ENCODE results near the gene SURF2. TPM values are rescaled to one million over a fixed set of nuclear protein-coding genes. Genes with fewer than 3 reads are reported as not detected.
"Not testable (repeated sequence)": the region's sequence is repeated elsewhere in the genome, so short reads cannot be mapped to it uniquely, and the experiment has no call there.

Gene SURF2
- total RNA-seq, 1 experiment from 2014 or later: 47.2 TPM

DNA sequence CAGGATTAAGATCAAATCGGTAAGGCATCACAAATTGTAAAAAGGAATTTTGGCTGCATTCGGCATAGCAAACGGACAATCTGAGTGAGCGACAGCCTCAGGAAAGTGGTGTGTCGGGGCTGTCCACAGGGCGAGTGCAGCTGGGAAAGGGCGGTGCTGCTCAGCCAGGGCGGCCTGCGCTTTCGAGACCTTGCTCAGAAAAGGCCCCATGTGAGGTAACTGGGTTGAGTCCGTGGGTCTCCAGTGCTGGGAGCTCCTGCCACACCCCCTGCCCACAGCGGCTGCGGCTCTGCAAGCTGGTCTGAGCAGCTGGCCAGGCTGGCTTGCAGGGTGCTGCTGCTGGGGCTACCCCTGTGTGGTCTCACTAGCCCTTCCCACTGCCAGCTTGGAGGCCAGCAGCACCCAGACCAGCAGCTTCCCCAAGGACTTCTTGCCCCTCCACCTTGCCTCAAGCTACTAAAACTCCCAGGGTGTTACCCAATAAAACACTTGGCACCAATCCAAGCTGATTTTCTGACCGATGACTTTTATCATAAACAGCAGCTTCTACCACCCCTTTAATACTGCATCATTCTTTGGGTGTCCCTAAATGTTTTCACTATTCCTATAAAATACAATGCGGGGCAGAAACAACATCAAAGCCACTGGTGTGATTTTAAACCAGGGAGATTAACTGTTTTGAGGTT is 6.2 kb downstream of the SURF2 start:
- H3K9me3 ChIP-seq: no peaks in the 10 kb centered on the region
- peaks cover 75% of the 10 kb centered on the region for H3K36me3 ChIP-seq
- H3K27me3 ChIP-seq: no peaks in the 10 kb centered on the region
- DNase-seq: no peak
- H3K4me3 ChIP-seq: no peak overlapping the region

DNA sequence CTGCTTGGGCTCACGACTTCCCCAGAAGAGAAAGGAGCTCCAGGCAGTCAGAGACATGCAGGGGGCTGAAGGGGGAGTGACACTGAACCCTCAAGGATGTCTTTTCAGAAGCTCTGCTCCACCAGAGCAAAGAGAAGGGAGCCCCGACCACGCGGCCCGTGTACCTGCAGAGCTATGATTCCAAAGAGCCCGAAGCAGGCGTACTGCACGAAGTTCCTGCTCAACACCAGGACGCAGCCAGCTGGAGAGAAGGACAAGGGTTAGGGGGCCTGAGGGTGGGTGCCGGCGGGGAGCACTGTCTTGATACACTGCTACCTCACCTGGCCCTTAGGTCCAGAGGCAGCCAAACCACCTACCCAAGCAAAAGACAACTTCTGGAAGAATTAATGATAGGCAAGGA is 10.1 kb downstream of the SURF2 start:
- DNase-seq: no peak
- Histone ChIP-seq H3K36me3 (peaks cover 91% of the 10 kb centered on the region), H3K4me3 (no peak overlapping the region), H3K27me3 (no peaks in the 10 kb centered on the region), H3K9me3 (no peaks in the 10 kb centered on the region)

DNA sequence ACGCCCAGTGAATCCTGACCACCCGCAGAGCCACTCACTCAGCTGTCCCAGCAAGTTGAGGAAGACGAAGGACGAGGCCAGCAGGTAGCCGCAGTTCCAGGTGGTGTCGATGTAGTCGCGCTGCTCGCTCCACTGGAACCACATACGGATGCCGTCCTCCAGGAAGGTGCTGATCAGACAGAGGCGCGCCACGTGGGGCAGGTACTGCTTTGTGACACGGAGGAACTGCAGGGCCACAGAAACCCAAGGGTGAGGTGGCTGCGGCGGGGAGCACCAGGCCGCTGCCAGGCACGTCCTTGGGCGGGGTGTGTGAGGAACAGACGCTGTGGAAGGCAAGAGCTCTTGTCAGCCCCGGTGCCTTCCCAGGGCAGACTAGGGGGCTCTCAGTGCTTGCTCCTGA is 10.9 kb downstream of the SURF2 start:
- peaks cover 91% of the 10 kb centered on the region for H3K36me3 ChIP-seq
- DNase-seq: no peak
- no peaks in the 10 kb centered on the region for H3K9me3 ChIP-seq
- H3K27me3 ChIP-seq: no peaks in the 10 kb centered on the region
- H3K4me3 ChIP-seq: no peak overlapping the region

DNA sequence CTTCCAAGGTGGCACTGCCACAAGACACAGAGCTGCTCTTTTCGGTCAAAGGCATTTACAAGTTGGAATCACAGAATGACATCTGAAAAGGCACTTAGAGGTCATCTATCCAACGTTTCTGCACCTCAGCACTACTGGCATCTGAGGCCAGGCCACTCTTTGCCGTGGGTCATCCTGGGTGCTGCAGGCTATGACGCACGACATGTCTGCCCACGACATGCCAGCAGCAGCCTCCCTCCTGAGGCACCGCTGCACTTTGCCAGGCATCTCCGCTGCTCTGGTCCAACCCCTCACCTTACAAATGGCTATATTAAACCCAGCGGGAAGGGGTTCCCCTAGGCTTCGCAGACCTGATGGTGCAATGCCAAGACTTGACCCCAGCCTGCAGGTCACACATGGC is 11.4 kb downstream of the SURF2 start:
- Histone ChIP-seq H3K9me3 (no peaks in the 10 kb centered on the region), H3K27me3 (no peaks in the 10 kb centered on the region), H3K36me3 (peaks cover 91% of the 10 kb centered on the region), H3K4me3 (no peak overlapping the region)
- no peak for DNase-seq

DNA sequence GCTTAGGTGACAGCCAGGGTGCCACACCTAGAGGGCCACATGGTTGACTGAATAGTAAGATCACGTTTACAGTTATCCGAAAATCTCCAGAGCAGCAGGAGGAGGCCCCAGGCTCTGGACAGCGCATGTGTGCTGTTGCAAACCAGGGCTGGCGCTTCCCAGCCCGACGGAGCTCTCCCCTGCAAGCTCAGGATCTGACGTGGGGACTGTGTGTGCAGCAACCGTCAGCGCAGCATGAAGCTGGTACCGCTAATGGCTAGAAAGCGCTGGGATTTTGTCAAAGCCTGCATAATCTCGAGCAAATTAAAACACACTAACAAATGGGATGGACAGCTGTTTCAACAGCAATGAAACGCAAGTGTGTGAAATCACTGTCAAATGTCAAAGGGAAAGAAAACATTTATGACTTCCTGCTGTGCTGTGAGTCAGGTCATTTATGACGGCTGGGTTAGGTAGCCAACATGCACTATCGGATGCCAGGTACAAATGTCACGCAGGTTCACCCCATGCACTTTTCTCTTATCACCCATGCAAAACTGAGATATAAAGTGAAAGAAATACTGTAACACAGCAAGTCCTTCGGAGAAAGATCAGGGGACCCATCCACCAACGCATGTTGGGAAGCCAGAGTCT is 12.0 kb downstream of the SURF2 start:
- H3K36me3 ChIP-seq: peaks cover 91% of the 10 kb centered on the region
- no peaks in the 10 kb centered on the region for H3K27me3 ChIP-seq
- H3K9me3 ChIP-seq: no peaks in the 10 kb centered on the region
- DNase-seq: no peak
- no peak overlapping the region for H3K4me3 ChIP-seq

DNA sequence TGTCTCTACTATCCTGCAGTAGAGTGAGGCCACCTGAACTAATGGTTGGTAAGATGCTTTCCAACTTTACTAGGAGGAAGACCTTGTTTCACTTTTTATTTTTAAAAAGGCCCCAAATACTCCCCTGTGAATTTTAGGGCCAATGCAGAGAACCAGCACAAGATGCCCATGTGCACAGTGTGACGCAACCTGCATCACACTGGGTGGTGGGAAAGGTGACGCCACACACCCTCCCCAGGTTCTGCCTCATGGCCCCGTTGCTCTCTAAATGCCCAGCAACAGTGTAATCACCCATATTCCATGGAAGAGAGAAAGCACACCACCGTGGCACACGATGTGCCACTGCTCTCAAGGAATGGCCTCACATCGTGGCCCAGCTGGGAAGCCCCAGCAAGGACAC is 13.1 kb downstream of the SURF2 start:
- H3K9me3 ChIP-seq: no peaks in the 10 kb centered on the region
- DNase-seq: no peak
- H3K27me3 ChIP-seq: no peaks in the 10 kb centered on the region
- peaks cover 85% of the 10 kb centered on the region for H3K36me3 ChIP-seq
- no peak overlapping the region for H3K4me3 ChIP-seq

DNA sequence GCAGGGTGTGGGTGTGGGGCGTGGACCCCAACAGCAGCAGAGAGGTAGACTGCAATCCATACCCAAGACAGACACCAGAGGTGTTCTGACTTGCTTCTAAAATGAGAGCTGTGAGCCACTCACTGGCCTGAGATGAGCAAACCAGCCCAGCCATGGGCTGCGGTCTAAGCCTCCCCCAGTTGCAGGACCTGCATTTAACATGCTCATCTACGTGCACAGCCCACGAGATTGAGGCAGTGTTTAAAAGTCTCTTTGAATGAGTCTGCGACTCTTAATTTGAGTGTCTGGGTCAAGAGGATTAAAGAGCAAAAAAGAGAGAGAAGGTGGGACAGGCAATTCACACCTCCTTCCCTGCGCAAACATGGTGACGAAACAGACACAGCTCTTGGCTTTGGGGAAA is 13.6 kb downstream of the SURF2 start:
- H3K9me3 ChIP-seq: no peaks in the 10 kb centered on the region
- no peaks in the 10 kb centered on the region for H3K27me3 ChIP-seq
- H3K4me3 ChIP-seq: no peak overlapping the region
- peaks cover 83% of the 10 kb centered on the region for H3K36me3 ChIP-seq
- no peak for DNase-seq

DNA sequence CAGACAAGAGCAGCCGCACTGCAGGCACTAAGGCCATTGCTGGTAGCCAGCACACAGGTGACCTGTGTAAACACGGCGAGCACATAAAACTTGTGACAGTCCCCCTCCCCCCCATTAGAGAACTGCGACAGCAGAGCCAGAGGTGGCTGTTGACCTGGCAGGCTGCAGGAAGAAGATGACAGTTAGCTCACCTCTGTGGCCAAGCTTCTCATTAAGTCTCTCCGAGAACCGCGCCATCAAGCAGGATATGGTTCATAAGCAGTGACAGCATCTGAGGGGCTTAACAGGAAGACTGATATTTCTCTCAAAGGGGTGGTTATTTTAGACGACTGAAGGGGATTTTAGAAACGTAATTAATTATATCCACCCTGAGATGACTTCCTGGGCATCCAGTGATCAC is 14.3 kb downstream of the SURF2 start:
- DNase-seq: no peak
- H3K36me3 ChIP-seq: peaks cover 75% of the 10 kb centered on the region
- H3K27me3 ChIP-seq: no peaks in the 10 kb centered on the region
- no peaks in the 10 kb centered on the region for H3K9me3 ChIP-seq
- H3K4me3 ChIP-seq: no peak overlapping the region

DNA sequence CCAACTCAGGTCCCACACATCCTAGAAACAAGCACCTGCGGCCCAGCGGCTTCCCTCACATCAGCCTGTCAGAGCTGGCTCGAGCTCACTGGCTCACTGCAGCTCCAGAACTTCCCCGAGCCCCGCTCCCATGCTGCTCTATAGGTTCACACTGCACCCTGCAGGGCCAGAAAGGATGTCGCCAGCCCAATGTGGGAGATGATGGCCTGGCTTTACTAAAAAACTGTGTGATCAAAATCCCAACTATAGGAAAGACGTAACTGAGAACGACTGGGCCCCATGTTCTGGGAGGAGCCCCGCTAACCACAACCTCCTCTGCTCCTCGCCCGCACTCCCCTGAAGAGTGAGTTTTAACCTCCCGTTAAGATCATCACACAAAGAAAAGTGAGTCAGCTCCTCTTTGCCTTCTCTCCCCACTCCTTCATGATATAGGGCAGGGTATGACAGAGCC is 14.9 kb downstream of the SURF2 start:
- DNase-seq: no peak
- Histone ChIP-seq H3K36me3 (peaks cover 69% of the 10 kb centered on the region), H3K27me3 (no peaks in the 10 kb centered on the region), H3K4me3 (no peak overlapping the region), H3K9me3 (no peaks in the 10 kb centered on the region)

DNA sequence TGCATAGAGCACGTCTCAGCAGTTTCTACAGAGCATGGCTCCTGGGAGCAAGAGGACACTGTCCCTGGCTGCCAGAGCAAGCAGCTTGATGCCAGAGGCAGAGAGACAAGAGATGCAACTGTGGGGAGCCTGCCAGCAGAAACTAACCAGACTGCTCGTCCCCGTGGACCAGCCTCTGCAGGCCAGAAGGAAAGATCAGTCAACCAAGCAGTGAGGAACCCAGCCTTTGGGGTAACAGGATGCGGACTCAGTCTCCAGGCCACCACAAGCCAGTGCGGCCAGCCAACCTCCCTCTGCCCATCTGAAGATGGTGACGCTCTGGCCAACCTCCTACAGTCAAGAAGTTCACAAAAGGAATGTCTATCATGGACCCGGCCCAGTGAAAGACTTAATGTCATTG is 15.8 kb downstream of the SURF2 start:
- Histone ChIP-seq H3K27me3 (no peaks in the 10 kb centered on the region), H3K4me3 (no peak overlapping the region), H3K9me3 (no peaks in the 10 kb centered on the region), H3K36me3 (peaks cover 61% of the 10 kb centered on the region)
- DNase-seq: no peak

DNA sequence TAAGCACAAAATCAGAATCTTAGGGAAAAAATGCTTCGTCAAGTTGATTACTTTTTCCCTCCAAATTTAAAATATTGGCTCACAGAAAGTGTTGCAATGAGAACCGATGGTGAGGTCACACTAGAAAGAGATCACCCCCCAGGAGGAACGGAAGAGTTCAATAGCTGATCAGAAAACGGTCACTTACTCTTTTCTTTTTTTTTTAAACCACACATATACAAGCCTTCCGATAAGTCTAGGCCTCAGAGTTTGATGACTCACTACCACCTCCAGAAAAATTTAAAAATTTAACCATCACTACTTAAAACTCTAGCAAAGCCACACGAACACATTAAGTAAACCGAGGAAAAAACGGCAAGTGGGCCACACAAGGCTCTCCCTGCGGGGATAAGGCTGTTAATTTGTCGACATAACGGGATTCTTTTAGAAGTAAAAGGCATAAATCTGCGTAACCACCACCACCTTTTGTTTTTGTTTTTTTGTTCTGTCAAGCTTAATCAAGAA is 18.3 kb downstream of the SURF2 start:
- Histone ChIP-seq H3K36me3 (peaks cover 38% of the 10 kb centered on the region), H3K9me3 (no peaks in the 10 kb centered on the region), H3K4me3 (peak overlapping the region; percentile 95), H3K27me3 (no peaks in the 10 kb centered on the region)
- no peak for DNase-seq

DNA sequence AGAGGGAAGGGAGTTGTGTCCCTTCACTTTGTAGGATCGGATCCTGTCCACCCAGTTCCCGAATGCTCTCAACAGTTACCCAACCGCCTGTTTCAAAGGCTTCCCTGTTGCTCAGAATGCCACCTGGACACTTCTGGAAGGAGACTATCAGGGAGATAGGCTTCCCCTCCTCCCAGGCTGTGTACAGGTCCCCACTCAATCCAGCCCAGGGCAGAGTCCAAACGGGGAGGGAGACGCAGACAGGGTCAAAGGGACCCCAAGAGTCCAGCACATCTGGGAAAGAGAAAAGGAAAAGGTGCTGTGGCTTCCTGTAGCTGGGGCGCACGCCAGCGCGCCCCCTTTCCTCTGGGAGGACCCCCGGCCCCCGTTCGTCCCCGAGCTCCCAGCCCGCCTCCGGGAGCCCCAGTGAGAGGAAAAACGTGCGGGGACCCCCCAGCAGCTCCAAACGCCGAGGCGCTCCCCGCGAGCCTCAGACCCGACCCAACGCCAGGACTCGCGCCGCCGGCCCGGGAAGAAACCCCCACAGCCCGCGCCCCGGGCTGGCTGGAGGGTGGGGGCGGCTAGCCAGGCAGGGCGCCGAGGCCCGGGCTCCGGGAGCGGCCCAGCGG is 18.9 kb downstream of the SURF2 start:
- Histone ChIP-seq H3K9me3 (no peaks in the 10 kb centered on the region), H3K4me3 (peak overlapping the region; percentile 95), H3K36me3 (peaks cover 35% of the 10 kb centered on the region), H3K27me3 (no peaks in the 10 kb centered on the region)
- no peak for DNase-seq

DNA sequence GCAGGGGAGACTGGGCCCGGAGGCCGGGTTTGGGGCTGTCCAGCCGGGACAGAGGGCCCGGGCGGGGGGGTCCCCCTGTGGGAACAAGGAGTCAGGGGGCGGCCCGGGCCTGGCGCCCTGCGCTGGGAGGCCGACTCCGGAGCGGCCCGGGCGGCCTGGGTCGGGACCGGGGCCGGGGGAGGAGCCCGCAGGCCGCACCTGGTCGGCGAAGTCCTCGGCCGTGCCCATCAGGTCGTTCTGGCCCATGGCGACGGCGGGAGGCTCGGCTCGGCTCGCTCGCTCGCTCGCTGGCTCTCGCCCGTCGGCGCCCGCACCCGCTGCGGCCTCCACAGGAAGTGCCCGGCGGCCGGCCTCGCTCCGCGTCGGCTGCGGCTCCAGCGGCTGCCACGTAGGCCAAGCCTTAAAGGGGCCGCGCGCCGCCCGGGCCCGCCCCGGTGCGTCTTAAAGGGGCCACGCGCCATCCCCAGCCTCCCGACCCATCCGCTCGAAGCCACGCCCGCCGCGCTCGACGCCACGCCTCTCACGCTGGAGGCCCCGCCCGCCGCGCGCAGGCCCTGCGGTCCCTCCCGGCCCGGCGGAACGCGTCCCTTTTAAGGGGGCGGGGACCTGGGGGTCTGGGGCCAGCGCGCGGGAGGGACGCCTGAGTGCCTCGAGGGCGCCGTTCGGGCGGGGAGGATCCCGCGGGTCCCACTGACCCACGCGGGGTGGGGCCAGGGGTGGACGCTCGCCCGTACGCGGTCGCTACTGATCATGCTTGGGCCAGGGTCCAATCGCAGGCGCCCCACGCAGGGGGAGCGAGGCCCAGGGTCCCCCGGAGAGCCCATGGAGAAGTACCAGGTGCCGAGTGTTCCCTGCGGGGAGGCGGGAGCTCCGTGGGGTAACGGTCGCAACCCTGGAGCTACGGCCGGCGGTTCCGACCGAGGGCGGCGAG is 19.6 kb downstream of the SURF2 start, which contains the start of the genes STKLD1 and SURF4:
STKLD1 (plus strand) TSS at position 643 of the 931 bp plus-strand sequence; CDS start at position 751, 108 bp downstream.
SURF4 (minus strand) TSS at position 337 of the 931 bp plus-strand sequence; CDS start at position 246, 91 bp downstream.
- Histone ChIP-seq H3K36me3 (peaks cover 28% of the 10 kb centered on the region), H3K27me3 (no peaks in the 10 kb centered on the region), H3K9me3 (no peaks in the 10 kb centered on the region), H3K4me3 (peak within 1 kb of the TSS; percentile 95)
- peak; percentile 94 for DNase-seq

DNA sequence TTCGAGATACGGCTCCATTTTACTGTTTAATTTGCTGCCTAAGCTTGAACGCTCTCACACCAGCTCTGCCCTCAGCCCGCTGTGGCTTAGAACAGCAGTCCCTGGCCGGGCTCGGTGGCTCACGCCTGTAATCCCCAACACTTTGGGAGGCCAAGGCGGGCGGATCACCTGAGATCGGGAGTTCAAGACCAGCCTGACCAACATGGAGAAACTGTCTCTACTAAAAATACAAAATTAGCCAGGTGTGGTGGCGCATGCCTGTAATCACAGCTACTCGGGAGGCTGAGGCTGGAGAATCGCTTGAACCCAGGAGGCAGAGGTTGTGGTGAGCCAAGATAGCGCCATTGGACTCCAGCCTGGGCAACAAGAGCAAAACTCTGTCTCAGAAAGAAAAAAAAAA is 20.9 kb downstream of the SURF2 start:
- not testable (repeated sequence) for H3K4me3 ChIP-seq, DNase-seq, H3K27me3 ChIP-seq, H3K9me3 ChIP-seq
- peaks cover 16% of the 10 kb centered on the region for H3K36me3 ChIP-seq

DNA sequence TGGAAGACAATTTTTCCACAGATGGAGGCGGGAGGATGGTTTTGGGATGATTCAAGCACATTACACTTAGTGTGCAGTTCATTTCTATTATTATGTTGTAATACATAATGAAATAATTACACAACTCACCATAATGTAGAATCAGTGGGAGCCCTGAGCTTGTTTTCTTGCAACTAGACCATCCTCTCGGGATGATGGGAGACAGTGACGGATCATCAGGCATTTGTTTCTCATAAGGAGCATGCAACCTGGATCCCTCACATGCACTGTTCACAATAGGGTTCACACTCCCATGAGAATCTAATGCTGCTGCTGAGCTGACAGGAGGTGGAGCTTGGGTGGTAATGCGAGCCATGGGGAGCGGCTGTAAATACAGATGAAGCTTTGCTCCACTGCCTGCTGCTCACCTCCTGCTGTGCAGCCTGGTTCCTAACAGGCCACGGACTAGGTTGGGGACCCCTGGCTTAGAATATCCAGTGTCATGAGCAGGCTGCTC is 21.4 kb downstream of the SURF2 start:
- no peaks in the 10 kb centered on the region for H3K9me3 ChIP-seq
- peaks cover 11% of the 10 kb centered on the region for H3K36me3 ChIP-seq
- H3K4me3 ChIP-seq: no peak overlapping the region
- peak; percentile 38 for DNase-seq
- H3K27me3 ChIP-seq: no peaks in the 10 kb centered on the region

DNA sequence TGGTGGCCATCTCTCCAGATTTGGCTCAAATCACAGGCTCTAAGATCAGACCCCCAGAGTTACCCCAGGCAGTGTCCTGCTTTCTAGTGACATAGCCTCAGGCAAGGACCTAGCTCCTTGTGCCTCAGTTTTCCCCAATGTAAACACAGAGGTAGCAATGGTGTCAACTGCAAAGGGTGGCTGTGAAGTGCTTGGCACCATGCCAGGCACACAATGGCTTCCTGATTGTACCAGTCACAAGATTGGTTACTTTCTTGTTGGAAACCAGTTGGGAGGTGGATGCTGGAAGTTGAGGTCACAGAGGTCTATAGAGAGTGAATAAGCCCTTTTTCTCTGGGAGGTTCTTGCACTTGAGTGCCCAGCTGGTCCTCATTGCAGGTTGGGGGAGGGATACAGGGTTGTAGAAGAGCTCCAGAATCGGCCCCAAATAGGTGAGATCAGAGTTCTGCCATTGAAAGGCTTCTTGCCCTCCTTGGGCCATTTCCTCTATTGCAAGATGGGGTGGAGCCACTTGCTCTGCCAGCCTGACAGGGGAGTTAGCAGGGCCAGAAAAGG is 22.1 kb downstream of the SURF2 start:
- Histone ChIP-seq H3K36me3 (peaks cover 3% of the 10 kb centered on the region), H3K27me3 (no peaks in the 10 kb centered on the region), H3K9me3 (no peaks in the 10 kb centered on the region), H3K4me3 (no peak overlapping the region)
- DNase-seq: no peak

Data from MG63 (cell line).